Loucy (cell line): ENCODE data around the gene MCF2L.
"Not testable (repeated sequence)": the region's sequence is repeated elsewhere in the genome, so short reads cannot be mapped to it uniquely, and the experiment has no call there.

Experiments
- H2AFZ ChIP-seq: fragments of 200-600 bp; sonication (generic); 2 replicates; pipeline ENCODE4 v1.6.0; 2016; ENCODE audit warnings: antibody characterized with exemption, mild to moderate bottlenecking, low read length, moderate library complexity
- H3F3A ChIP-seq: fragments of 200-600 bp; 2 replicates; pipeline ENCODE4 v1.6.0; 2016; ENCODE audit warnings: antibody characterized with exemption, low read depth, mild to moderate bottlenecking
- H3K27me3 ChIP-seq: fragments of 200-600 bp; sonication (generic); 2 replicates; pipeline ENCODE4 v1.6.1; 2014; ENCODE audit warnings: low read length, mild to moderate bottlenecking; ENCODE audit not compliant: insufficient read depth, poor library complexity, severe bottlenecking
- H3K36me3 ChIP-seq: fragments of 200-600 bp; sonication (generic); 2 replicates; pipeline ENCODE4 v1.6.1; 2016; ENCODE audit warnings: low read length; ENCODE audit not compliant: insufficient read depth
- H3K4me1 ChIP-seq: fragments of 200-600 bp; sonication (generic); 2 replicates; pipeline ENCODE4 v1.5.1; 2014; ENCODE audit warnings: low read length, mild to moderate bottlenecking; ENCODE audit not compliant: insufficient read depth, poor library complexity, severe bottlenecking
- H3K4me2 ChIP-seq: fragments of 200-600 bp; sonication (generic); 2 replicates; pipeline ENCODE4 v1.6.0; 2014; ENCODE audit warnings: antibody characterized with exemption, low read length, low read depth, mild to moderate bottlenecking; ENCODE audit not compliant: poor library complexity, severe bottlenecking
- H3K4me3 ChIP-seq: fragments of 200-600 bp; sonication (generic); 2 replicates; pipeline ENCODE4 v1.5.1; 2014; ENCODE audit warnings: low read length, mild to moderate bottlenecking, mixed read lengths; ENCODE audit not compliant: poor library complexity, severe bottlenecking
- H3K79me2 ChIP-seq: fragments of 200-600 bp; sonication (generic); 2 replicates; pipeline ENCODE4 v1.6.1; 2014; ENCODE audit warnings: low read length; ENCODE audit not compliant: insufficient read depth
- H3K9ac ChIP-seq: fragments of 200-600 bp; sonication (generic); 2 replicates; pipeline ENCODE4 v1.6.0; 2014; ENCODE audit warnings: mild to moderate bottlenecking, low read depth, low read length, moderate library complexity; ENCODE audit not compliant: poor library complexity, severe bottlenecking
- H3K9me2 ChIP-seq: fragments of 200-600 bp; sonication (generic); replicated peaks from 2 replicates; pipeline ENCODE4 v1.6.1; 2016; ENCODE audit warnings: low read depth, low read length, mixed read lengths
- H3K9me3 ChIP-seq: fragments of 200-600 bp; sonication (generic); 2 replicates; pipeline ENCODE4 v1.6.1; 2014; ENCODE audit warnings: mild to moderate bottlenecking, antibody characterized with exemption, low read length, low read depth; ENCODE audit not compliant: insufficient read depth
- H4K20me1 ChIP-seq: fragments of 200-600 bp; sonication (generic); 2 replicates; pipeline ENCODE4 v1.6.0; 2014; ENCODE audit warnings: antibody characterized with exemption, low read length, mild to moderate bottlenecking; ENCODE audit not compliant: insufficient read depth, poor library complexity, severe bottlenecking
- EZH2phosphoT487 ChIP-seq: fragments of 200-600 bp; IDR thresholded peaks from 2 replicates; pipeline ENCODE4 v1.6.1; 2018; ENCODE audit warnings: antibody characterized with exemption, mild to moderate bottlenecking, moderate library complexity, borderline replicate concordance
- TF ChIP-seq, protein P1 (sequence below): fragments of 200-600 bp; sonication (generic); conservative IDR thresholded peaks from 2 replicates; pipeline ENCODE4 v1.5.1; 2014; ENCODE audit warnings: mild to moderate bottlenecking, antibody characterized with exemption, low read length

The MCF2L gene

DNA sequence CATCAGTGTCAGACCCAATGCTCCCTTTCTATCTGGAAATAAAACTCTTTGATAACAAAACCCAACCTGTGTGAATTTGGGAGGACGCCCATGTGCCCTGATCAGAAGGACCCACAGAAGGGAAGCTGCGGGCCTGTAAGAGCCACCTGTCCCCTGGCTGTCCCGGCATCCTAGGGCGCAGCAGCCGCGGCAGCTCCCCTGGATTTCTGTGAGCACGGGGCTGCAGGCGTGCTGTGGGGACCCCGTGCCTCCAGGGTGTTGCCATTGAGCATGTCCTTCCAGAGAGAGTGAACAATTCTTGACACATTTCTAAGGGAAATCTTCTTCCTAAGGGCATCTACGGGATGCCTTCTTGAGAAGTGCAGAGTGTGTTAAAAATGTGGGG lies 60.0 kb downstream of the MCF2L start:
- H3K9ac ChIP-seq: no peak overlapping the region
- H3K4me3 ChIP-seq: no peak overlapping the region
- H3F3A ChIP-seq: no peaks in the 10 kb centered on the region
- no peaks in the 10 kb centered on the region for H3K36me3 ChIP-seq
- H3K27me3 ChIP-seq: no peaks in the 10 kb centered on the region
- no peaks in the 10 kb centered on the region for H3K79me2 ChIP-seq
- H2AFZ ChIP-seq: no peak overlapping the region
- H4K20me1 ChIP-seq: no peaks in the 10 kb centered on the region
- no peaks in the 10 kb centered on the region for H3K9me2 ChIP-seq
- H3K9me3 ChIP-seq: no peaks in the 10 kb centered on the region
- TF ChIP-seq EZH2phosphoT487: no peak
- TF ChIP-seq, protein P1, sequence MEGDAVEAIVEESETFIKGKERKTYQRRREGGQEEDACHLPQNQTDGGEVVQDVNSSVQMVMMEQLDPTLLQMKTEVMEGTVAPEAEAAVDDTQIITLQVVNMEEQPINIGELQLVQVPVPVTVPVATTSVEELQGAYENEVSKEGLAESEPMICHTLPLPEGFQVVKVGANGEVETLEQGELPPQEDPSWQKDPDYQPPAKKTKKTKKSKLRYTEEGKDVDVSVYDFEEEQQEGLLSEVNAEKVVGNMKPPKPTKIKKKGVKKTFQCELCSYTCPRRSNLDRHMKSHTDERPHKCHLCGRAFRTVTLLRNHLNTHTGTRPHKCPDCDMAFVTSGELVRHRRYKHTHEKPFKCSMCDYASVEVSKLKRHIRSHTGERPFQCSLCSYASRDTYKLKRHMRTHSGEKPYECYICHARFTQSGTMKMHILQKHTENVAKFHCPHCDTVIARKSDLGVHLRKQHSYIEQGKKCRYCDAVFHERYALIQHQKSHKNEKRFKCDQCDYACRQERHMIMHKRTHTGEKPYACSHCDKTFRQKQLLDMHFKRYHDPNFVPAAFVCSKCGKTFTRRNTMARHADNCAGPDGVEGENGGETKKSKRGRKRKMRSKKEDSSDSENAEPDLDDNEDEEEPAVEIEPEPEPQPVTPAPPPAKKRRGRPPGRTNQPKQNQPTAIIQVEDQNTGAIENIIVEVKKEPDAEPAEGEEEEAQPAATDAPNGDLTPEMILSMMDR: no peak
- no peak overlapping the region for H3K4me2 ChIP-seq
- no peaks in the 10 kb centered on the region for H3K4me1 ChIP-seq

DNA sequence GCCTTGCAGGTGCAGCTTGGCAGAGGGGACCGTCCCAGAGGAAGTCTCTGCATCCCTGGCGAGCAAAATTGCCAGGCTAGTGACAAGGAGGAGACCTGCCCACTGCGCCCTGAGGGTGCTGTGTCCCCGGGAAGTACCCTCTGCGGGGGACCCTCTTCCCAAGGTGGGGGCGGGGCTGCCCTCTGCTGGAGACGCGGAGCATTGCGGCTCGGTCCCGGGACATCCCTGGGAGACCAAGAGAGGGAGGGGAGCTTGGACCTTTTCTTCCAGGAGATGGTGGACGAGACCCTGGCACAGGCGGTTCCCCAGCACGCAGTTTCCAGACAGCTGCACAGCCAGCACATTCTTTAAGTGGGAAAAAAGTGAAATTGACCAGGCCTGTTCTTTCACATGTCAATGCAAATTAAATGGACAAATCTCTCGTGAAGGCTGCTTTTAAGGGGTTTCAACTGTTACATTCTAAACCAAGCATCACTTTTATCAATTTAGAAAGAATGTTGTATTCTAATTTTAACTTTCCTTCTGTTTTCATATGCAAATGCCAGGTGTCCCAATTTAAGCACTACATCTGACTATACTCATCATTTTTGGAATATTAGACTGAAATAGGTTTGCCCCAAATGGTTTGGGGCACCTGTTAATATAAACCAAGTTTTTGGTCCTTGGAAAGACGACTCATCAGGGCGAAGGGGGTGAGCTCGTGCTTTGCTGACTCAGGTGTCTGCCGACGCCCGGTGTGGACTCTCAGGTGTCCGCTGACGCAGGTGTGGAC lies 60.7 kb downstream of the MCF2L start:
- Histone ChIP-seq H3K9me2 (no peaks in the 10 kb centered on the region), H3K9me3 (no peaks in the 10 kb centered on the region), H3K9ac (no peak overlapping the region), H3K4me2 (no peak overlapping the region), H3F3A (no peaks in the 10 kb centered on the region), H4K20me1 (no peaks in the 10 kb centered on the region), H2AFZ (no peak overlapping the region), H3K4me3 (no peak overlapping the region), H3K27me3 (no peaks in the 10 kb centered on the region), H3K79me2 (no peaks in the 10 kb centered on the region), H3K4me1 (no peaks in the 10 kb centered on the region), H3K36me3 (no peaks in the 10 kb centered on the region)
- TF ChIP-seq, protein P1: peak; percentile 96
- no peak for TF ChIP-seq EZH2phosphoT487

DNA sequence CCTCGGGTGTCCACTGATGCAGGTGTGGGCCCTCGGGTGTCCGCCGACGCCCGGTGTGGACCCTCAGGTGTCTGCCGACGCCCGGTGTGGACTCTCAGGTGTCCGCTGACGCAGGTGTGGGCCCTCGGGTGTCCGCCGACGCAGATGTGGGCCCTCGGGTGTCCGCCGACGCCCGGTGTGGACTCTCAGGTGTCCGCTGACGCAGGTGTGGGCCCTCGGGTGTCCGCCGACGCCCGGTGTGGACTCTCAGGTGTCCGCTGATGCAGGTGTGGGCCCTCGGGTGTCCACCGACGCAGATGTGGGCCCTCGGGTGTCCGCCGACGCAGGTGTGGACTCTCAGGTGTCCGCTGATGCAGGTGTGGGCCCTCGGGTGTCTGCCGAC lies 61.2 kb downstream of the MCF2L start:
- H3K9me2 ChIP-seq, H3K4me1 ChIP-seq: not testable (repeated sequence)

DNA sequence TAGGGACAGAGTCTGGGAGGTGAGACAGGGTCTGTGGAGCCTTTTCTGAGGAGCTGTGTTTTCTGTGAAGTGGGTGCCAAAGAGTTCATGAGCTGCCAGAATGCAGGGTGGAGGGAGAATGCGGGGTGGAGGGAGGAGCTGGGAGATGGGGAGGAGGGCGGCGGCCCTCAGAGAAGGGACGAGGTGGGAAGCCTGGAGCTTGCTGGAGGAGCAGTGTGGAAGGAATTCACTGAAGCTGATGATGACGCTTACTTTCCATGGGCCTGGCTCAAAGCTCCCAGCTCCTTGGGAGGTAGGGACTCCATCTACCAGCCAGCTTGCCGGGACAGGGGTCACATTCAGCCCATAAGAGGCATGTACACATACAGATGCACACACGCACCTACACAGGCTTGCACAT lies 62.5 kb downstream of the MCF2L start:
- Histone ChIP-seq H3K36me3 (no peaks in the 10 kb centered on the region), H3F3A (no peaks in the 10 kb centered on the region), H3K9ac (no peak overlapping the region), H3K4me3 (no peak overlapping the region), H3K4me2 (no peak overlapping the region), H3K79me2 (no peaks in the 10 kb centered on the region), H3K9me3 (no peaks in the 10 kb centered on the region), H2AFZ (no peak overlapping the region), H3K4me1 (no peaks in the 10 kb centered on the region), H3K9me2 (no peaks in the 10 kb centered on the region), H4K20me1 (no peaks in the 10 kb centered on the region), H3K27me3 (no peaks in the 10 kb centered on the region)
- TF ChIP-seq, protein P1: no peak
- TF ChIP-seq EZH2phosphoT487: no peak

More for the DNA sequence above, 61.2 kb downstream of the MCF2L start:
- H3K36me3 ChIP-seq, H3K79me2 ChIP-seq, H3K4me3 ChIP-seq, H3K27me3 ChIP-seq, H3F3A ChIP-seq, H3K9ac ChIP-seq, H3K9me3 ChIP-seq, H2AFZ ChIP-seq, H3K4me2 ChIP-seq, H4K20me1 ChIP-seq: not testable (repeated sequence)
